GM23338 (cell line): Measurements from ENCODE around the gene MUC12. TPM values are rescaled to one million over a fixed set of nuclear protein-coding genes. Genes with fewer than 3 reads are reported as not detected.
"Not testable (repeated sequence)": the region's sequence is repeated elsewhere in the genome, so short reads cannot be mapped to it uniquely, and the experiment has no call there.

Experiments used
- ATAC-seq: fragments of 200-7000 bp; cut with Tn5 transposase; 3 replicates; pipeline ENCODE4 v1.9.1; 2020
- DNase-seq: peaks from one replicate; pipeline ENCODE4 v3.0.0-alpha.2; 2015; ENCODE audit warnings: low spot score
- H2AFZ ChIP-seq: fragments of 200-600 bp; sonication (generic); 2 replicates; pipeline ENCODE4 v1.8.0; 2016; ENCODE audit warnings: antibody characterized with exemption, mild to moderate bottlenecking, moderate library complexity
- H3F3A ChIP-seq: fragments of 200-600 bp; sonication (generic); replicated peaks from 2 replicates; pipeline ENCODE4 v1.8.0; 2017; ENCODE audit warnings: antibody characterized with exemption, mixed run types, low read depth
- H3K27ac ChIP-seq: fragments of 200-600 bp; sonication (generic); 2 replicates; pipeline ENCODE4 v1.6.1; 2016; ENCODE audit warnings: low read depth
- H3K27me3 ChIP-seq: fragments of 200-600 bp; sonication (generic); 2 replicates; pipeline ENCODE4 v1.8.0; 2016; ENCODE audit warnings: mild to moderate bottlenecking, mixed run types, moderate library complexity; ENCODE audit not compliant: insufficient read depth
- H3K36me3 ChIP-seq: fragments of 200-600 bp; sonication (generic); 2 replicates; pipeline ENCODE4 v1.8.0; 2016; ENCODE audit warnings: mild to moderate bottlenecking; ENCODE audit not compliant: insufficient read depth
- H3K4me1 ChIP-seq: fragments of 200-600 bp; sonication (generic); 2 replicates; pipeline ENCODE4 v1.8.0; 2016; ENCODE audit warnings: mild to moderate bottlenecking, moderate library complexity; ENCODE audit not compliant: insufficient read depth
- H3K4me2 ChIP-seq: fragments of 200-600 bp; sonication (generic); 2 replicates; pipeline ENCODE4 v1.7.1; 2017; ENCODE audit warnings: mixed run types
- H3K4me3 ChIP-seq: fragments of 200-600 bp; sonication (generic); 2 replicates; pipeline ENCODE4 v1.6.1; 2016; ENCODE audit warnings: mixed run types
- H3K79me2 ChIP-seq: fragments of 200-600 bp; sonication (generic); replicated peaks from 2 replicates; pipeline ENCODE4 v1.8.0; 2017; ENCODE audit warnings: mild to moderate bottlenecking; ENCODE audit not compliant: insufficient read depth
- H3K9me2 ChIP-seq: fragments of 200-600 bp; sonication (generic); 2 replicates; pipeline ENCODE4 v1.8.0; 2017; ENCODE audit not compliant: insufficient read depth
- H4K20me1 ChIP-seq: fragments of 200-600 bp; sonication (generic); replicated peaks from 2 replicates; pipeline ENCODE4 v1.8.0; 2017; ENCODE audit warnings: mild to moderate bottlenecking; ENCODE audit not compliant: insufficient read depth
- H3K27ac Mint-ChIP-seq: 2 replicates; pipeline ENCODE4 v1.8.0; 2020; ENCODE audit warnings: inconsistent platforms, mild to moderate bottlenecking, moderate library complexity, mixed read lengths
- H3K27me3 Mint-ChIP-seq: 3 replicates; pipeline ENCODE4 v1.8.0; 2022; ENCODE audit warnings: low read depth, mild to moderate bottlenecking, moderate library complexity, mixed read lengths, inconsistent platforms; ENCODE audit not compliant: insufficient read depth, poor library complexity
- H3K36me3 Mint-ChIP-seq: 3 replicates; pipeline ENCODE4 v1.8.0; 2021; ENCODE audit warnings: low read depth, mild to moderate bottlenecking, inconsistent platforms, moderate library complexity, mixed read lengths
- H3K4me1 Mint-ChIP-seq: 3 replicates; pipeline ENCODE4 v1.8.0; 2020; ENCODE audit warnings: mild to moderate bottlenecking, inconsistent platforms, mixed read lengths
- H3K4me3 Mint-ChIP-seq: 3 replicates; pipeline ENCODE4 v1.8.0; 2021; ENCODE audit warnings: moderate library complexity, mild to moderate bottlenecking, inconsistent platforms, mixed read lengths
- H3K9me3 Mint-ChIP-seq: 3 replicates; pipeline ENCODE4 v1.8.0; 2020; ENCODE audit warnings: moderate library complexity, mild to moderate bottlenecking, inconsistent platforms, mixed read lengths
- CREB1 ChIP-seq: fragments of 250-450 bp; sonication (Bioruptor Pico); IDR thresholded peaks from 2 replicates; pipeline ENCODE4 v1.5.0; 2020; ENCODE audit warnings: low read depth, mild to moderate bottlenecking, moderate library complexity
- EZH2phosphoT487 ChIP-seq: fragments of 200-600 bp; sonication (generic); IDR thresholded peaks from one replicate; pipeline ENCODE4 v1.8.1; 2018; ENCODE audit warnings: antibody characterized with exemption; ENCODE audit not compliant: unreplicated experiment
- NANOG ChIP-seq: IDR thresholded peaks from 2 replicates; pipeline ENCODE4 v1.6.1; 2016; ENCODE audit warnings: antibody characterized with exemption, borderline replicate concordance
- REST ChIP-seq: IDR thresholded peaks from one replicate; pipeline ENCODE4 v1.6.1; 2018; ENCODE audit warnings: antibody characterized with exemption; ENCODE audit not compliant: unreplicated experiment
- ZNF331 ChIP-seq: fragments of 250-450 bp; sonication (Bioruptor Pico); IDR thresholded peaks from 2 replicates; pipeline ENCODE4 v1.5.0; 2020; ENCODE audit warnings: low read depth, mild to moderate bottlenecking, moderate library complexity
- polyA plus RNA-seq: library from polyadenylated mRNA; unstranded; fragments of >200 nt; fragmentation: Nextera tagmentation; extraction: Ambion mirVana; gene quantifications from 2 replicates; pipeline ENCODE4 v1.2.1, GENCODE V29; 2016
- total RNA-seq: library from RNA; depleted of rRNA; stranded (reverse); fragments of >200 nt; shearing (Covaris generic); gene quantifications from 2 replicates; pipeline ENCODE4 v1.2.3, GENCODE V29; 2014
- TF ChIP-seq, protein P1 (sequence below), 2 experiments: fragments of 200-600 bp in 1 of 2; sonication (generic) in 1 of 2; conservative IDR thresholded peaks; 2 replicates each; pipeline versions ENCODE4 v1.5.1 to v1.6.1; 2016 to 2017; ENCODE audit warnings: antibody characterized with exemption in 2 of 2, low read depth in 2 of 2, mild to moderate bottlenecking in 2 of 2, moderate library complexity in 1 of 2

MUC12 gene
- total and polyA plus RNA-seq, 2 experiments from 2014 or later = 4.6 to 18.0 TPM

GRCh38 chr7:101031082-101031481, 61.7 kb downstream of the MUC12 start:
- ATAC-seq = peak; percentile 99
- no peaks in the 10 kb centered on the region; the same call in 2 of the 3 replicates for H3K9me3 Mint-ChIP-seq
- H3K4me3 Mint-ChIP-seq = no peak overlapping the region

DNA sequence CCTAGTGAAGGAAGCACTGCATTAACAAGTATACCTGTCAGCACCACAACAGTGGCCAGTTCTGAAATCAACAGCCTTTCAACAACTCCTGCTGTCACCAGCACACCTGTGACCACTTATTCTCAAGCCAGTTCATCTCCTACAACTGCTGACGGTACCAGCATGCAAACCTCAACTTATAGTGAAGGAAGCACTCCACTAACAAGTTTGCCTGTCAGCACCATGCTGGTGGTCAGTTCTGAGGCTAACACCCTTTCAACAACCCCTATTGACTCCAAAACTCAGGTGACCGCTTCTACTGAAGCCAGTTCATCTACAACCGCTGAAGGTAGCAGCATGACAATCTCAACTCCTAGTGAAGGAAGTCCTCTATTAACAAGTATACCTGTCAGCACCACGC, 66.6 kb downstream of the MUC12 start:
- Histone ChIP-seq H3K4me3 (no peak overlapping the region), H3K36me3 (no peaks in the 10 kb centered on the region), H4K20me1 (no peaks in the 10 kb centered on the region), H3K9me2 (no peaks in the 10 kb centered on the region; the same call in 1 of the 2 replicates), H3K4me1 (no peaks in the 10 kb centered on the region), H3K27me3 (no peaks in the 10 kb centered on the region), H3F3A (no peaks in the 10 kb centered on the region), H3K79me2 (no peaks in the 10 kb centered on the region), H3K4me2 (no peak overlapping the region), H3K27ac (no peak overlapping the region), H2AFZ (no peak overlapping the region)
- DNase-seq = no peak
- Mint-ChIP-seq H3K4me3 (no peak overlapping the region), H3K27ac (no peak overlapping the region), H3K4me1 (no peaks in the 10 kb centered on the region; the same call in 2 of the 3 replicates), H3K9me3 (peaks cover 3% of the 10 kb centered on the region; the same call in 2 of the 3 replicates), H3K36me3 (no peaks in the 10 kb centered on the region), H3K27me3 (peaks cover 4% of the 10 kb centered on the region)
- ATAC-seq = no peak
- TF ChIP-seq NANOG (no peak), EZH2phosphoT487 (no peak), ZNF331 (CRISPR knock-in tag) (no peak), CREB1 (CRISPR knock-in tag) (no peak)

More at GRCh38 chr7:101031082-101031481, 61.7 kb downstream of the MUC12 start:
- TF ChIP-seq, protein P1, sequence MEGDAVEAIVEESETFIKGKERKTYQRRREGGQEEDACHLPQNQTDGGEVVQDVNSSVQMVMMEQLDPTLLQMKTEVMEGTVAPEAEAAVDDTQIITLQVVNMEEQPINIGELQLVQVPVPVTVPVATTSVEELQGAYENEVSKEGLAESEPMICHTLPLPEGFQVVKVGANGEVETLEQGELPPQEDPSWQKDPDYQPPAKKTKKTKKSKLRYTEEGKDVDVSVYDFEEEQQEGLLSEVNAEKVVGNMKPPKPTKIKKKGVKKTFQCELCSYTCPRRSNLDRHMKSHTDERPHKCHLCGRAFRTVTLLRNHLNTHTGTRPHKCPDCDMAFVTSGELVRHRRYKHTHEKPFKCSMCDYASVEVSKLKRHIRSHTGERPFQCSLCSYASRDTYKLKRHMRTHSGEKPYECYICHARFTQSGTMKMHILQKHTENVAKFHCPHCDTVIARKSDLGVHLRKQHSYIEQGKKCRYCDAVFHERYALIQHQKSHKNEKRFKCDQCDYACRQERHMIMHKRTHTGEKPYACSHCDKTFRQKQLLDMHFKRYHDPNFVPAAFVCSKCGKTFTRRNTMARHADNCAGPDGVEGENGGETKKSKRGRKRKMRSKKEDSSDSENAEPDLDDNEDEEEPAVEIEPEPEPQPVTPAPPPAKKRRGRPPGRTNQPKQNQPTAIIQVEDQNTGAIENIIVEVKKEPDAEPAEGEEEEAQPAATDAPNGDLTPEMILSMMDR (conservative IDR thresholded peaks at IDR 0.05; ENCODE audit: low read depth in 2 of 2) = peak; percentile 57 to 96
- TF ChIP-seq REST = no peak
- no peak overlapping the region for H3K27ac Mint-ChIP-seq
- DNase-seq = peak; percentile 74
- no peaks in the 10 kb centered on the region for H3K4me1 ChIP-seq
- no peaks in the 10 kb centered on the region for H3K27me3 Mint-ChIP-seq
- H3K36me3 Mint-ChIP-seq = no peaks in the 10 kb centered on the region
- H3K27ac ChIP-seq = no peak overlapping the region
- H3K9me2 ChIP-seq = no peaks in the 10 kb centered on the region; the same call in 1 of the 2 replicates
- no peaks in the 10 kb centered on the region for H3K36me3 ChIP-seq
- no peak overlapping the region for H3K4me3 ChIP-seq
- no peak overlapping the region for H3K4me2 ChIP-seq
- H3K79me2 ChIP-seq = no peaks in the 10 kb centered on the region
- no peaks in the 10 kb centered on the region for H3F3A ChIP-seq
- H3K4me1 Mint-ChIP-seq = no peaks in the 10 kb centered on the region; the same call in 2 of the 3 replicates
- no peaks in the 10 kb centered on the region for H4K20me1 ChIP-seq
- no peaks in the 10 kb centered on the region for H3K27me3 ChIP-seq
- H2AFZ ChIP-seq = peak overlapping the region; percentile 83; the same call in 1 of the 2 replicates

GRCh38 chr7:101041283-101041682, 71.9 kb downstream of the MUC12 start:
- not testable (repeated sequence) for H3K4me1 ChIP-seq, DNase-seq, H3K4me3 Mint-ChIP-seq

More at GRCh38 chr7:101041283-101041682, 71.9 kb downstream of the MUC12 start:
- H3K79me2 ChIP-seq, H3K27ac Mint-ChIP-seq, ATAC-seq, H3F3A ChIP-seq, H3K4me2 ChIP-seq, H3K4me1 Mint-ChIP-seq, H2AFZ ChIP-seq, H3K9me2 ChIP-seq, H4K20me1 ChIP-seq, H3K27ac ChIP-seq, H3K4me3 ChIP-seq, H3K27me3 ChIP-seq, H3K36me3 Mint-ChIP-seq, H3K9me3 Mint-ChIP-seq, H3K27me3 Mint-ChIP-seq, H3K36me3 ChIP-seq: not testable (repeated sequence)
